ENCODE results near the gene CDH24.
A peak's percentile ranks its signal among the peaks of the same experiment; 100 is the strongest.

Gene CDH24

DNA sequence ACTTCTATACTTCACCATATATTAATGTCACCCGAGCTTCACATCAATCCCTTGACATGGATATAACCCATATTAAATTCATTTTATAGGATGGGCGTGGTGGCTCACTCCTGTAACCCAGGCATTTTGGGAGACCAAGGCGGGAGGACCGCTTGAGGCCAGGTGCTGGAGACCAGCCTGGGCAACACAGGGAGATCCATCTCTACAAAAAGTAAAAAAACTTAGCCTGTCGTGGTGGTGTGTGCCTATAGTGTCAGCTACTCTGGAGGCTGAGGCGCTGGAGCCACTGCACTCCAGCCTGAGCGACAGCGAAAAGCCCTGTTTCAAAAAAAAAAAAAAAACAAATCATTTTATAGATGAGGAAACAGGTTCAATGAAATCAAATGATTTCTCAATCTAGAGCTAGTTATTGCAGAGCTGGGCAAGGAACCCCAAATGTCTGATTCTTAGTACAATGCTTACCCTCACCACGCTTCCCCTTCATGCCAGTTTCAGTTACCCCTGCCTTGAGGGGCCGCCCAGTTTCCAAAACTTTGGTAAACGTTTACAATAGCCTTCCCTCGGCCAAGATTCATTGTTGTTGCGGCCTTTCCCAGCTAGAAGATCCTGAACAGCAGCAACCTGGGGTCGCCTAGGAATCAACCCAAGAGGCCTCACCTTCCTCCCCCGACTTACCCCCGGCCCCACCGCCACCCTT is 23.4 kb downstream of the CDH24 start:
- H3K4me1 Mint-ChIP-seq = peaks cover 16% of the 10 kb centered on the region

DNA sequence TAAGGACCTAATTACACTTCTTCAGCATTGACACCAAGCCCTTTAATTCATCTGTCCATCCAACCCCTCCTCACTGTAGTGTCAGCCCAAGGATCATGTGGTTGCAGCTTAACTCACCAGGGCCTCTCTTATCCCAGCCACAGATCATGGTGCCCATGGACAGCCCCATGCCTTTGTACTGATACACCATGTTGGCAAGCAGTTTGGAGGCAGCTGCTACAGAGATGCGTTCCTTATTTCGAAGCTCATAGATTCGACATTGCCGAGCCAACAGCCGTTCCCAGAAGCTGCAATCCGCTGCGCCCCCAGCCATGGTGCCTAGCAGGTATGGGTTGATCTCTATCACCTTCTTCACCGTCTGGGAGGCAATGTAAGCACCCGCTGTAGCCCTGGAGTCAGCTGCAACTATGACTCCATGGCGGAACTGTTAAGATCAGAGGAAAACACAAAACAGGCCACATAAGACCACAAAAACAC is 24.0 kb downstream of the CDH24 start:
- Mint-ChIP-seq H3K4me3 (peak overlapping the region; percentile 63), H3K27ac (no peak overlapping the region), H3K4me1 (peaks cover 19% of the 10 kb centered on the region), H3K27me3 (no peaks in the 10 kb centered on the region), H3K9me3 (no peaks in the 10 kb centered on the region), H3K36me3 (peaks cover 17% of the 10 kb centered on the region)
- DNase-seq (ENCODE audit: low spot score in 2 of 2) = no peak
- ATAC-seq (ENCODE audit: low read depth) = no peak

More for the DNA sequence above, 23.4 kb downstream of the CDH24 start:
- Mint-ChIP-seq H3K9me3 (no peaks in the 10 kb centered on the region), H3K36me3 (peaks cover 14% of the 10 kb centered on the region), H3K27ac (peak overlapping the region; percentile 97), H3K4me3 (peak overlapping the region; percentile 97), H3K27me3 (no peaks in the 10 kb centered on the region)
- ATAC-seq (ENCODE audit: low read depth) (no peak), DNase-seq (ENCODE audit: low spot score in 2 of 2) (no peak)

DNA sequence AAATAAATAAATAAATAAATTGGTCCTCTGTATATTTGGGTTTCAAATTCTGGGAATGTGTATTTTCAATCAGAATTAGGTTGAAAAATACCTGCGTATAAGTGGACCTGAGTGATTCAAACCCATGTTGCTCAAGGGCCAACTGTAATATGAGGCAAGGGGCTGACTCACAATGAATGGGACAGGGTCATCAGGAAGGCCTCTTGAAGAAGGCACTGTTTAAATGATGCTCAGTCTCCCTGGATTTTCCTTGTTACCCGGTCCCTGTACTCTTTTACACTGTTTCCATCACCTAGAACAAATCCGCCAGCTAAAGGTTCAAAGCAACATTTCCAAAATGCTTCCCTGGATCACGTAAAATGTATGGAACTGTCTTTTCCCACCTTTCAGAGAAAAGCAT is 26.4 kb downstream of the CDH24 start:
- ATAC-seq (ENCODE audit: low read depth) (no peak), DNase-seq (ENCODE audit: low spot score in 2 of 2) (no peak)
- Mint-ChIP-seq H3K4me1 (peaks cover 21% of the 10 kb centered on the region), H3K27me3 (no peaks in the 10 kb centered on the region), H3K4me3 (no peak overlapping the region), H3K9me3 (no peaks in the 10 kb centered on the region), H3K27ac (no peak overlapping the region), H3K36me3 (peaks cover 22% of the 10 kb centered on the region)

DNA sequence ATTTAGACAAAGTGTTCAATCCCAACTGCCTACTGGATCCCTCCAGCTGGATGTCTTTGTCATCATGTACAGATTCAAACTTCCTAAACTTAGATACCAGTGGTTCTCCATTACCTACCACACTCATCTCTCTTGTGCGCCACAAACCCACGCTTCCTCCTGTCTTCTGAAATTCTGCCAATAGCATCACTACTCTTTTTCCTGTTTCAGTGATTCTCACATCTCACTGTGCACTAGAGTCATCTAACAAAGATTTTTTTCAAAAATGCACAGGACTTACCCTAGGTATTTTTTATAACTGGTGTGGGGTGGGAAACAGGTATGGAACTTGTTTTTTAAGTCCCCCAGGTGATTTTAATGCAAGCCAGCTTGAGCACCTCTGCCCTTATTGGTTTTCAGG is 28.5 kb downstream of the CDH24 start:
- no peak overlapping the region for H3K4me3 Mint-ChIP-seq
- H3K4me1 Mint-ChIP-seq = peaks cover 25% of the 10 kb centered on the region
- no peak for ATAC-seq (ENCODE audit: low read depth)
- no peaks in the 10 kb centered on the region for H3K9me3 Mint-ChIP-seq
- no peak overlapping the region for H3K27ac Mint-ChIP-seq
- DNase-seq (ENCODE audit: low spot score in 2 of 2) = no peak
- H3K36me3 Mint-ChIP-seq = peaks cover 34% of the 10 kb centered on the region
- H3K27me3 Mint-ChIP-seq = no peaks in the 10 kb centered on the region

DNA sequence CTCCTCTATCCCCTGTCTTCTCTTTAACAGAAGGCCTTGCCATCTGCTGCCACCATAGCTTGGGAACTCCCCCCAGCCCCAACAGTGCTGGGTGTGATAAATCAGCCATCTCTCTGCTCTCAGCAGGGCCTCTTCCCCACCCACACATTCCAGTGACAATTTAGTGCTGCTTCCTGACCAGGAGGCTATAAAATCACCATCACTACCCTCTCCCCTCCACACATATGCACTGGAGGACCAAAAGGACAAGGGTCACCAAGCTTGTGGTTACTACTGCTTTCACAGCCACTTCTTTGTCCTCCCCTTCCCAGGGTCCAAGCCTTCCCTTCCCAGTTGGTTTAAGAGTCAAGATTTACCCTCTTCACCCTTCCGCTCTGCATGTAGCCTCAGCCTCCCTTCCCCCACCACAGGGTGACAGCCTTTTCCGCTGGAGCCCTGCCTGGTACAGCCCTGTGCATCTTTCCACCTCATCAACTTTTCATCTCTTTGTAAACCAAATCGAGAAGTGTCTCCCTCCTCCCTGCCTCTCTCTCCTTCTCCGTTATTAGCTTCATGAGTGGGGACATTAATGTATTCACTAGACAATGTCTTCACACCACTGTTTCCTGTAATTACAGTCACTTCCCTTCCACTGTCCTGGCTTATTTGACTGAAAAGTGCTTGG is 32.0 kb downstream of the CDH24 start:
- peaks cover 26% of the 10 kb centered on the region for H3K36me3 Mint-ChIP-seq
- ATAC-seq (ENCODE audit: low read depth) = no peak

DNA sequence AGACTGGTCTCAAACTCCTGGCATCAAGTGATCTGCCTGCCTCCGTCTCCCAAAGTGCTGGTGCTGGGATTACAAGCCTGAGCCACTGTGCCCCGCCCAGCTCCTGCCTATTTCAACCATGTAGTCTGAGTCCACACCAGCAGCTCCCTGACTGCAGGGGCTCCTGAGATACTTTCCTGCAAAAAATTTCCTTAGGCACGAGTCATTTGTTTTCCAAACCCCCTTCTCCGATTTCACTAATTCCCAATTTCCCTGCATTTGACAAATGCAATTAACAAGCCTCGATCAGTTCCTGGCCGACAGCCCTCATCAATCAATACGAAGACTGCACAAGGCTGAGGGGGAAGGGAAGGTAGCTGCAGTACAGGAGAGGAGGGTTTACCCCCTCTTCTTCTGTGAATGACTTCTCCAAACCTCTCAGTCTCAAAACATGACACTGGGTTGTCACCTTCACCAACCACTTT is 32.7 kb downstream of the CDH24 start:
- no peak overlapping the region for H3K27ac Mint-ChIP-seq
- H3K4me3 Mint-ChIP-seq = no peak overlapping the region
- peaks cover 17% of the 10 kb centered on the region for H3K4me1 Mint-ChIP-seq
- H3K9me3 Mint-ChIP-seq = no peaks in the 10 kb centered on the region
- no peak for DNase-seq (ENCODE audit: low spot score in 2 of 2)
- no peaks in the 10 kb centered on the region for H3K27me3 Mint-ChIP-seq
- peaks cover 26% of the 10 kb centered on the region for H3K36me3 Mint-ChIP-seq
- no peak for ATAC-seq (ENCODE audit: low read depth)

More for the DNA sequence above, 32.0 kb downstream of the CDH24 start:
- Mint-ChIP-seq H3K27ac (no peak overlapping the region), H3K9me3 (no peaks in the 10 kb centered on the region), H3K27me3 (no peaks in the 10 kb centered on the region), H3K4me1 (peaks cover 17% of the 10 kb centered on the region), H3K4me3 (no peak overlapping the region)
- DNase-seq (ENCODE audit: low spot score in 2 of 2) = no peak

DNA sequence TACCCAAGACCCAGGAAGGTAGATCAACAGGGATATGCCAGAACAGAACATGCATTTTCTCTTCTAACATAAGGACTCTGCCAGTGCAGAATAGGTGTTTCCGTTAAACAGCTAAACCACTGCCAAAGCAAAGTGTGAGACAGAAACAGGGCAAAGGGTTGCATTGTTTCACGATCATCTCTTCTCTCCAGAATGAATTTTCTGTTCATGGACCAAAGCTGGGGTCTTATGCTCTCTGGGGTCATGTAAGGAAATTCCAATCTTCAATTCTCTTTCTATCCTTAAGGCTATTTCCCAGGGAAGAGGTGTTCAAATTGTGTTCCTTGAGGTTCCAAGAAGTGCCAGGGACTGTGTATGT is 33.5 kb downstream of the CDH24 start:
- DNase-seq (ENCODE audit: low spot score in 2 of 2) = no peak
- no peaks in the 10 kb centered on the region for H3K9me3 Mint-ChIP-seq
- H3K27ac Mint-ChIP-seq = no peak overlapping the region
- no peak for ATAC-seq (ENCODE audit: low read depth)
- peaks cover 21% of the 10 kb centered on the region for H3K36me3 Mint-ChIP-seq
- H3K27me3 Mint-ChIP-seq = no peaks in the 10 kb centered on the region
- no peak overlapping the region for H3K4me3 Mint-ChIP-seq
- peaks cover 11% of the 10 kb centered on the region for H3K4me1 Mint-ChIP-seq

DNA sequence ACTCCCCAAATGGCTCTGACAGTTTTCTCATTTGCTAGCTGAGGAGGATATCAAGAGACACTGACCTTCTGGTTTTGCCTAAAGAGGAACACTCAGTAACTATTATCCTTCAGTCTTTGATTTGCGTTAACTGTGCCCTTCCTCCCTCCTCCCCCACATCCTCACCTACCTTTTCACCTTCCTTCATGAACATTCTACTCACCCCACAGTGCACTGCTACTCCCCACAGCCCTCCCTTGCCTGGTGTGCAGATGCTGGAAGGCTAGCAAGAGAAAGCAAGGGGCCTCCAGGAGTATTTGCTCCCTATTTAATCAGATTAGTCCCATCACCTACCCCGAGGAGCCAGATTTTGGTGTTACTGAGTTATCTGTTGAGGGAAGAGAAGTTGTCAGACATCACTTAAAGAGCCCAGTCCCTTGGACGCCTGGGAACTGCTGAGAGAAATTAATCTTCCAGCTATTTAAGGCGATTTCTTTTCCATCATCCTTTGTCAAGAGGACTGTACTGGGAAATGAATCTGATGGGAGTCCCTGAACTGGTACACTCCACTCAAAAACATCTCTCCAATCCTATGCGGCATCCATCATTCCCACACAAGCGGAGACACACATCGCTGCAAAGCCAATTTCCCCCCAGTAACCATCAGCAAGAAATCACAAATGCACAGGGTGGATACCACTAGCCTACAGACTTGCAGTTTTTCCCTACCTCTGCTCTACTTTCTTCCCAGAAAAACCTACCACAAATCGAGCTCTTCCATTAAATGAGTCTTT is 34.1 kb downstream of the CDH24 start:
- DNase-seq (ENCODE audit: low spot score in 2 of 2) (no peak), ATAC-seq (ENCODE audit: low read depth) (no peak)
- Mint-ChIP-seq H3K27ac (peak overlapping the region; percentile 20), H3K27me3 (no peaks in the 10 kb centered on the region), H3K4me1 (peaks cover 10% of the 10 kb centered on the region), H3K4me3 (no peak overlapping the region), H3K36me3 (peaks cover 19% of the 10 kb centered on the region), H3K9me3 (no peaks in the 10 kb centered on the region)

DNA sequence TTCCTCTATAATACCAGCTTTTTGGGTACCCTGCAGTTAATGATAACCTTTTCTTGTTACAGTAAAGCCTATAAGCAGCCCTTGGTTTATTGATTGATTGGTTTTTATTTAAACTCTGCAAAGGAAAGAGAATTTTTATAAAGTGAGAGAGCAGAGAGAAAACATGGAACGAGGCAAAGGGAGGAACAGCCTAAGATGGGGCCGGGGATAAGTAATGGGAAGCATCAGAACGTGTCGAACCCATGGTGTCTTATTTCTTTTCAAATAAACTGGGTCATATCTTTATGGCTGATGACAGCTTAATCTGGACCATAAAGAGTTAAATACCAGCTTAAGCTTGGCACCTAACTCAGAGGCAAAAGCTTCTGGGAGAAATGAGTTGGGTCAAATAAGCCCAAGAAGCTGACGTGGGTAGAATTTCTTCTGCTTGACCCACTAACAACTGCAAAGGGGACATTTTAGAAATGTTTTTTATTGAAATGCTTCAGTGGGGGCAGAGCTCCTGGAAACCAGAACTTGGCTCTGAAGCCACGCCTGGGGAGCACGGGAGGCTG is 35.4 kb downstream of the CDH24 start:
- Mint-ChIP-seq H3K4me3 (no peak overlapping the region), H3K4me1 (peaks cover 7% of the 10 kb centered on the region), H3K27ac (no peak overlapping the region), H3K27me3 (no peaks in the 10 kb centered on the region), H3K9me3 (no peaks in the 10 kb centered on the region), H3K36me3 (peaks cover 18% of the 10 kb centered on the region)
- DNase-seq (ENCODE audit: low spot score in 2 of 2) (no peak), ATAC-seq (ENCODE audit: low read depth) (no peak)

DNA sequence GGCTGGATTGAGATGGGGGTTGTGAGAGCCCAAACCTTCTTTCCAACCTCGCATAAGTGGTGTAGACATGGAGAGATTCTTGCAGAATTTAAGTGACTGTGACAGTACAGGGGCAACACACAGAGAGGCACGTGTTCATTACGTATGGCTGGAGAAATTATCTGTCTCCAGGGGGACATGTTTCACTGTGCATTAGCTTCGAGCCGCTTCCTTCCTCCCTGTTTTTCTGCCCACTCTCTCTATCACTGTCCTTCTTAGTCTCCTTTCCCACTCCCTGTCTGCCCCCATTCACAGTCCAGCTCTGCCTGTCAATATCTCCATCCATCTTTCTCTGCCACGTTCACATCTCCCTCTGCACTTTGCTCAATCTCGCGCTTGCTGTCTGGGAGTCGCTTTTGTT is 35.9 kb downstream of the CDH24 start:
- Mint-ChIP-seq H3K27me3 (no peaks in the 10 kb centered on the region), H3K4me3 (no peak overlapping the region), H3K36me3 (peaks cover 18% of the 10 kb centered on the region), H3K9me3 (no peaks in the 10 kb centered on the region), H3K27ac (no peak overlapping the region), H3K4me1 (peaks cover 7% of the 10 kb centered on the region)
- DNase-seq (ENCODE audit: low spot score in 2 of 2) = no peak
- no peak for ATAC-seq (ENCODE audit: low read depth)

DNA sequence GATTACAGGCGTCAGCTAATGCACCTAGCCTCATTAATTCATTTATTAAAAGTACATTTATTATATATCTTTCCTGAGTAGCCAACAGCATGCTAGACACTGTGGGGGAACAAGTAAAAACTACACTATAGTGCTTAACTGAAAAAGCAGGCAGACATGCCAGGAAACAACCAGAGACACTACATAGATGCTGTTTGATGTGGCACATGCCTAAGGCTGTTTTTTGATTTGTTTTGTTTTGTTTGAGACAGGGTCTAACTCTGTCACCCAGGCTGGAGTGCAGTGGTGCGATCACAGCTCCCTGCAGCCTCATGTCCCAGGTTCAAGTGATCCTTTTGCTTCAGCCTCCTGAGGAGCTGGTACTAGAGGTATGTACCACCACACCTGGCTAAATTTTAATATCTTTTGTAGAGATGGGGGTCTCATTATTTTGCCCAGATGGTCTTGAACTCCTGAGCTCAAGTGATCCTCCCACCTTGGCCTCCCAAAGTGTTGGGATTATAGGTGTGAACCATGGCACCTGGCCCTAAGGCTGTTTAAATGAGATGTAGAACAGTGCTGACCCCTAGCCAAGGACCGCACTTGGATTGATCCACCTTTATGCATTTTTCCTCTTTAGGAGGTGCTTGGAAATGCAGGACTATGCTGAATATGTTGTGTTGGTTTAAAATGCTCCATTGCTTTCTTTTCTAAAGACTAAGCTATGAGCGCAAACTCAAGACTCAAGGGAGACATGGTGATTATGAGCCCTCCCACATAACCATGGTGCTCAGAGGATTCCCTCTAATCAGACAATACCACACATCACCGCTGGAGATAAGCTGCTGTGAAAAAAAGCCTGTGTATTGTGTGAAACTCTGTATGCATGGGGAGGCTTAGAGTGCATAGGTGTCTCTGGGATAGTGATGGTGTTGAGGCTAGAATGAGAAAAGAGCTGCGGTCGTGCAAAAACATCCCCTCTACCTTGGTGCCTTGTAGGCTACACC is 36.9 kb downstream of the CDH24 start:
- H3K4me1 Mint-ChIP-seq = peaks cover 5% of the 10 kb centered on the region
- H3K4me3 Mint-ChIP-seq = no peak overlapping the region
- H3K27ac Mint-ChIP-seq = no peak overlapping the region
- H3K9me3 Mint-ChIP-seq = no peaks in the 10 kb centered on the region
- DNase-seq (ENCODE audit: low spot score in 2 of 2) = no peak
- ATAC-seq (ENCODE audit: low read depth) = no peak
- H3K36me3 Mint-ChIP-seq = peaks cover 11% of the 10 kb centered on the region
- H3K27me3 Mint-ChIP-seq = no peaks in the 10 kb centered on the region

DNA sequence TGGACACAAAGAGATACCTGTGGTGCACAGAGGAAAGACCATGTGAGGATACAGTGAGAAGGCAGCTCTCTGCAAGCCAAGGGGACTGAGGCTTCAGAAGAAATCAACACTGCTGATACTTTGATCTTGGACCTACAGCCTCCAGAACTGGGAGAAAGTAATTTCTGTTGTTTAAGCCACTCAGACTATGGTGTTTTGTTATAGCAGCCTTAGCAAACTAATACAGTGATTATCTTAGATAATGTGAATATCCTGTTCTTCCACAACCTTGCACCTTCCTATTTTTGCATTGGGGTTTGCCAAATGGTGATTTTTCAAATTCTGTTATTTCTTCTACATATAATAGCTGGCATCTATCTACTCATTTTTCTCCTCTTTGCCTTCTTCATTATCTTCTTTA is 39.2 kb downstream of the CDH24 start:
- Mint-ChIP-seq H3K4me1 (peaks cover 4% of the 10 kb centered on the region), H3K9me3 (no peaks in the 10 kb centered on the region), H3K27me3 (no peaks in the 10 kb centered on the region), H3K27ac (no peak overlapping the region), H3K36me3 (peaks cover 3% of the 10 kb centered on the region), H3K4me3 (no peak overlapping the region)
- no peak for DNase-seq (ENCODE audit: low spot score in 2 of 2)
- no peak for ATAC-seq (ENCODE audit: low read depth)

DNA sequence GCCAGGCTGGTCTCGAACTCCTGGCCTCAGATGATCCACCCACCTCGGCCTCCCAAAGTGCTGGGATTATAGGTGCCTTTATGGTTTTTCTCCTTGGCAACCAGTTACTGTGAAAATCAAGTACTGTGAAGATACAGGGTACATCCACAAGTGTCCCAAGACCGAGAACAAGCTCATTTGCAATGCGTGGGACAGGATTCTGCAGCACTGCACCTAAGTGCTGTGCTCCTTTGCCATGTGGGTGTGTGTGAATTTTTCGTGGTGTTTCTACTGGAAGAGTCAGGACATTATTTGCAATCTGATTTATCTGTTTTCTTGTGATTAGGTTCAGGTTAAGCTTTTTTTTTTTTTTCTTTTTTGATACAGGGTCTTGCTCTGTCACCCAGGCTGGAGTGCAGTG is 40.2 kb downstream of the CDH24 start:
- Mint-ChIP-seq H3K36me3 (peaks cover 3% of the 10 kb centered on the region), H3K9me3 (no peaks in the 10 kb centered on the region), H3K27me3 (no peaks in the 10 kb centered on the region), H3K27ac (no peak overlapping the region), H3K4me1 (no peaks in the 10 kb centered on the region), H3K4me3 (no peak overlapping the region)
- no peak for DNase-seq (ENCODE audit: low spot score in 2 of 2)
- ATAC-seq (ENCODE audit: low read depth) = no peak
